Subcutaneous abdominal adipose tissue (tissue), 5 donors: ENCODE results near the gene PRRG3.

Experiments used
- H3K27ac ChIP-seq: one replicate; pipeline ENCODE4 v1.7.0; 2013; ENCODE audit warnings: low read depth, mild to moderate bottlenecking, inconsistent platforms, low read length, moderate library complexity
- H3K27me3 ChIP-seq, 5 donors: one replicate each; pipeline ENCODE4 v1.7.0; 2013; ENCODE audit warnings: low read length in 5 of 5, inconsistent platforms in 1 of 5; ENCODE audit not compliant: control insufficient read depth in 5 of 5, insufficient read depth in 4 of 5
- H3K36me3 ChIP-seq, 5 donors: one replicate each; pipeline ENCODE4 v1.7.0; 2013; ENCODE audit warnings: low read length in 5 of 5; ENCODE audit not compliant: control insufficient read depth in 5 of 5, insufficient read depth in 5 of 5
- H3K4me1 ChIP-seq, 5 donors: one replicate each; pipeline ENCODE4 v1.7.0; 2013; ENCODE audit warnings: low read length in 5 of 5, mild to moderate bottlenecking in 3 of 5, moderate library complexity in 1 of 5; ENCODE audit not compliant: control insufficient read depth in 5 of 5, insufficient read depth in 5 of 5
- H3K4me3 ChIP-seq, 5 donors: one replicate each; pipeline ENCODE4 v1.7.0; 2013; ENCODE audit warnings: low read length in 5 of 5, low read depth in 1 of 5
- H3K9ac ChIP-seq, 5 donors: one replicate each; pipeline ENCODE4 v1.7.0; 2013; ENCODE audit warnings: low read length in 5 of 5, mild to moderate bottlenecking in 4 of 5, moderate library complexity in 3 of 5
- H3K9me3 ChIP-seq, 5 donors: one replicate each; pipeline ENCODE4 v1.7.0; 2013; ENCODE audit warnings: low read length in 5 of 5; ENCODE audit not compliant: control insufficient read depth in 5 of 5
- donor health status: healthy.
- donor health status: healthy.
- donor health status: healthy.
- donor health status: healthy.
- donor health status: healthy.

Gene PRRG3

GRCh38 chrX:151736685-151737084 is 41.4 kb downstream of the PRRG3 start:
- Histone ChIP-seq H3K9ac (no peak overlapping the region), H3K4me1 (no peaks in the 10 kb centered on the region), H3K36me3 (no peaks in the 10 kb centered on the region), H3K27me3 (peaks cover 17 to 41% (median 23%) of the 10 kb centered on the region in 5 donors), H3K9me3 (peaks cover 0 to 5% (median 0%) of the 10 kb centered on the region in 5 donors), H3K4me3 (no peak overlapping the region), H3K27ac (no peak overlapping the region)

- Histone ChIP-seq H3K9ac (no peak overlapping the region), H3K27ac (no peak overlapping the region), H3K27me3 (peaks cover 11 to 35% (median 21%) of the 10 kb centered on the region in 5 donors)
Observed at GRCh38 chrX:151737494-151737893, 42.2 kb downstream of the PRRG3 start.

GRCh38 chrX:151738751-151739150 is 43.5 kb downstream of the PRRG3 start:
- no peak overlapping the region for H3K4me3 ChIP-seq
- H3K27me3 ChIP-seq, result peaks cover 13 to 35% (median 20%) of the 10 kb centered on the region in 5 donors
- no peak overlapping the region for H3K9ac ChIP-seq

More at GRCh38 chrX:151737494-151737893, 42.2 kb downstream of the PRRG3 start:
- peaks cover 0 to 6% (median 0%) of the 10 kb centered on the region in 5 donors for H3K9me3 ChIP-seq
- no peak overlapping the region for H3K4me3 ChIP-seq
- H3K4me1 ChIP-seq, result no peaks in the 10 kb centered on the region
- H3K36me3 ChIP-seq, result no peaks in the 10 kb centered on the region

GRCh38 chrX:151741606-151742005 is 46.3 kb downstream of the PRRG3 start:
- H3K36me3 ChIP-seq, result no peaks in the 10 kb centered on the region
- peaks cover 0 to 6% (median 0%) of the 10 kb centered on the region in 5 donors for H3K9me3 ChIP-seq
- H3K27me3 ChIP-seq, result peaks cover 3 to 25% (median 15%) of the 10 kb centered on the region in 5 donors
- H3K27ac ChIP-seq, result no peak overlapping the region
- no peak overlapping the region for H3K4me3 ChIP-seq
- H3K4me1 ChIP-seq, result no peaks in the 10 kb centered on the region
- H3K9ac ChIP-seq, result no peak overlapping the region

More at GRCh38 chrX:151738751-151739150, 43.5 kb downstream of the PRRG3 start:
- Histone ChIP-seq H3K36me3 (no peaks in the 10 kb centered on the region), H3K9me3 (peaks cover 0 to 6% (median 0%) of the 10 kb centered on the region in 5 donors), H3K4me1 (no peaks in the 10 kb centered on the region), H3K27ac (no peak overlapping the region)

- Histone ChIP-seq H3K9ac (no peak overlapping the region), H3K4me1 (no peaks in the 10 kb centered on the region), H3K27ac (no peak overlapping the region), H3K4me3 (no peak overlapping the region), H3K27me3 (peaks cover 5 to 22% (median 10%) of the 10 kb centered on the region in 5 donors), H3K36me3 (no peaks in the 10 kb centered on the region), H3K9me3 (peaks cover 0 to 6% (median 0%) of the 10 kb centered on the region in 5 donors)
Observed at GRCh38 chrX:151742311-151742710, 47.1 kb downstream of the PRRG3 start.

GRCh38 chrX:151743651-151744470 is 48.6 kb downstream of the PRRG3 start:
- peaks cover 0 to 6% (median 0%) of the 10 kb centered on the region in 5 donors for H3K9me3 ChIP-seq
- peaks cover 2 to 21% (median 8%) of the 10 kb centered on the region in 5 donors for H3K27me3 ChIP-seq

DNA sequence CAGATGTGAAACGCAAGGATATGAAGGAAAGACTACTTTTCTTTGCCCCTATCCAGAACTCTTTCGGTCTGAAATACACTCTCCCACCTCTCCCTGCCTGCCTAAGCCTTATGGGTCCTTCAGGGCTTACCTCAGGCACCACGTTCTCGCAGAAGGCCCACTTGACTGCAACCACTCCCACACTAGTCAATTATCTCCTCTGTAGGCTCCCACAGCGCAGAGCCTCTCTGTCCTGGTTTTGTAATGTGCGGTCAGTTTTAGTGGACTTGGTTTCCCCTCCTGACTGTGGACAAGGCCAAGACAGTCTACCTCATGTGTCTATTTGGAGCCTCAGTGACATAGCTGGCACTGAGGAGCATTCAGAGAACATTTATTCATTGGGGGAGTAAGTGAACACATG is 50.4 kb downstream of the PRRG3 start:
- Histone ChIP-seq H3K9ac (no peak overlapping the region), H3K4me1 (peaks cover 0 to 2% (median 0%) of the 10 kb centered on the region in 5 donors), H3K9me3 (peaks cover 0 to 6% (median 0%) of the 10 kb centered on the region in 5 donors), H3K27me3 (peaks cover 0 to 13% (median 9%) of the 10 kb centered on the region in 5 donors), H3K27ac (no peak overlapping the region), H3K36me3 (no peaks in the 10 kb centered on the region), H3K4me3 (no peak overlapping the region)

More at GRCh38 chrX:151743651-151744470, 48.6 kb downstream of the PRRG3 start:
- Histone ChIP-seq H3K9ac (no peak overlapping the region), H3K36me3 (no peaks in the 10 kb centered on the region), H3K27ac (no peak overlapping the region), H3K4me1 (no peaks in the 10 kb centered on the region), H3K4me3 (no peak overlapping the region)

GRCh38 chrX:151746502-151746901 is 51.2 kb downstream of the PRRG3 start:
- H3K27me3 ChIP-seq, result peaks cover 0 to 14% (median 9%) of the 10 kb centered on the region in 5 donors
- H3K4me1 ChIP-seq, result peaks cover 0 to 2% (median 0%) of the 10 kb centered on the region in 5 donors
- peaks cover 0 to 3% (median 0%) of the 10 kb centered on the region in 5 donors for H3K9me3 ChIP-seq
- H3K36me3 ChIP-seq, result no peaks in the 10 kb centered on the region
- H3K9ac ChIP-seq, result no peak overlapping the region
- no peak overlapping the region for H3K4me3 ChIP-seq
- no peak overlapping the region for H3K27ac ChIP-seq

DNA sequence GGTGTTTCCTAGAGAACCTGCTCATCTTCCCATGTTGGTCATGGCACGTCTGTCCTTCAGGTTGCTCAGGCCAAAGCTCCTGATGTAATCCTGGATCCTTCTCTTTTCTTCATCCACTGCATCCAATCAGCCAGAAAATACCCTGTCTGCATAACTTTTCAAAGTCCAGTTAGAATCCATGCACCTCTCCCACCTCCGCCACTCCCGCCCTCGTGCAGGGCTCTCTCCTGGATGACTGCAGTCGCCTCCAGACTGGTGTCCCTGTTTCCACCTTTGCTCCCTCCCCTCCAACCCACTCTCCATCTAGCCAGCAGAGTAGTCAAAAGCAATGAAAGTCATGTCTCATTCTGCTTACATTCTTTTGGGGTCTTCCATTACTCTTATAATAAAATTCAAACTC is 55.3 kb downstream of the PRRG3 start:
- no peaks in the 10 kb centered on the region for H3K36me3 ChIP-seq

GRCh38 chrX:151752847-151753246 is 57.6 kb downstream of the PRRG3 start:
- H3K9me3 ChIP-seq, result no peaks in the 10 kb centered on the region
- H3K4me1 ChIP-seq, result peaks cover 0 to 21% (median 15%) of the 10 kb centered on the region in 5 donors
- H3K36me3 ChIP-seq, result no peaks in the 10 kb centered on the region
- H3K27ac ChIP-seq, result no peak overlapping the region
- no peak overlapping the region for H3K4me3 ChIP-seq
- H3K9ac ChIP-seq, result no peak overlapping the region
- H3K27me3 ChIP-seq, result peaks cover 0 to 13% (median 5%) of the 10 kb centered on the region in 5 donors

More for the DNA sequence above, 55.3 kb downstream of the PRRG3 start:
- Histone ChIP-seq H3K9me3 (no peaks in the 10 kb centered on the region), H3K4me3 (no peak overlapping the region), H3K27ac (no peak overlapping the region), H3K4me1 (peaks cover 0 to 21% (median 15%) of the 10 kb centered on the region in 5 donors), H3K27me3 (peaks cover 2 to 16% (median 5%) of the 10 kb centered on the region in 5 donors), H3K9ac (no peak overlapping the region)
